GM23338 (cell line): ENCODE data around the gene OR2AE1.

ENCODE experiments used
- CREB1 ChIP-seq: fragments of 250-450 bp; sonication (Bioruptor Pico); IDR thresholded peaks from 2 replicates; pipeline ENCODE4 v1.5.0; 2020; ENCODE audit warnings: low read depth, mild to moderate bottlenecking, moderate library complexity
- CTCF ChIP-seq, 2 experiments: fragments of 200-600 bp in 1 of 2; sonication (generic) in 1 of 2; conservative IDR thresholded peaks; 2 replicates each; pipeline versions ENCODE4 v1.5.1 to v1.6.1; 2016 to 2017; ENCODE audit warnings: antibody characterized with exemption in 2 of 2, low read depth in 2 of 2, mild to moderate bottlenecking in 2 of 2, moderate library complexity in 1 of 2
- ETS1 ChIP-seq: IDR thresholded peaks from 2 replicates; pipeline ENCODE4 v1.6.1; 2016; ENCODE audit warnings: antibody characterized with exemption
- EZH2 ChIP-seq: fragments of 200-600 bp; sonication (generic); IDR thresholded peaks from one replicate; pipeline ENCODE4 v1.8.0; 2017; ENCODE audit warnings: antibody characterized with exemption, mild to moderate bottlenecking, low read depth; ENCODE audit not compliant: unreplicated experiment
- EZH2phosphoT487 ChIP-seq: fragments of 200-600 bp; sonication (generic); IDR thresholded peaks from one replicate; pipeline ENCODE4 v1.8.1; 2018; ENCODE audit warnings: antibody characterized with exemption; ENCODE audit not compliant: unreplicated experiment
- JUNB ChIP-seq: IDR thresholded peaks from one replicate; pipeline ENCODE4 v1.6.1; 2016; ENCODE audit warnings: antibody characterized with exemption; ENCODE audit not compliant: unreplicated experiment
- NANOG ChIP-seq: IDR thresholded peaks from 2 replicates; pipeline ENCODE4 v1.6.1; 2016; ENCODE audit warnings: antibody characterized with exemption, borderline replicate concordance
- POLR2AphosphoS5 ChIP-seq: IDR thresholded peaks from 2 replicates; pipeline ENCODE4 v1.6.1; 2016; ENCODE audit warnings: antibody characterized with exemption, low read depth
- REST ChIP-seq: IDR thresholded peaks from one replicate; pipeline ENCODE4 v1.6.1; 2018; ENCODE audit warnings: antibody characterized with exemption; ENCODE audit not compliant: unreplicated experiment
- STAT1 ChIP-seq: IDR thresholded peaks from one replicate; pipeline ENCODE4 v1.6.1; 2016; ENCODE audit warnings: antibody characterized with exemption; ENCODE audit not compliant: unreplicated experiment
- ZNF114 ChIP-seq: fragments of 250-450 bp; sonication (Bioruptor Pico); IDR thresholded peaks from 2 replicates; pipeline ENCODE4 v1.5.0; 2020; ENCODE audit warnings: mild to moderate bottlenecking, moderate library complexity
- ZNF462 ChIP-seq: fragments of 250-450 bp; sonication (Bioruptor Pico); IDR thresholded peaks from 2 replicates; pipeline ENCODE4 v1.5.0; 2020; ENCODE audit warnings: mild to moderate bottlenecking, moderate library complexity

GRCh38 chr7:99848420-99849216 is 28.2 kb downstream of the OR2AE1 start:
- TF ChIP-seq CTCF (conservative IDR thresholded peaks at IDR 0.05; ENCODE audit: low read depth in 2 of 2) (no peak), EZH2 (no peak), ZNF114 (no peak), POLR2AphosphoS5 (no peak), REST (no peak), EZH2phosphoT487 (no peak), CREB1 (CRISPR knock-in tag) (no peak), JUNB (no peak), NANOG (no peak), ZNF462 (no peak), STAT1 (no peak), ETS1 (no peak)
